HL-60 (cell line): ENCODE results near the gene CHSY3.

ENCODE experiments used
- CTCF ChIP-seq: IDR thresholded peaks from one replicate; pipeline ENCODE4 v1.5.1; 2011; ENCODE audit warnings: low read length, control low read depth, inconsistent platforms; ENCODE audit not compliant: insufficient read depth
- GABPA ChIP-seq: IDR thresholded peaks from 2 replicates; pipeline ENCODE4 v1.6.1; 2012; ENCODE audit warnings: low read depth
- REST ChIP-seq: IDR thresholded peaks from 2 replicates; pipeline ENCODE4 v1.6.1; 2012; ENCODE audit warnings: low read depth; ENCODE audit not compliant: insufficient replicate concordance

GRCh38 chr5:130216286-130216685, 312.0 kb downstream of the CHSY3 start:
- no peak for TF ChIP-seq CTCF
- TF ChIP-seq REST = no peak
- no peak for TF ChIP-seq GABPA
